ENCODE results near the gene HPS4. TPM values are rescaled to one million over a fixed set of nuclear protein-coding genes. Genes with fewer than 3 reads are reported as not detected.

Gene HPS4
- total RNA-seq, 1 donor from 2014 or later, result 43.2 TPM

DNA sequence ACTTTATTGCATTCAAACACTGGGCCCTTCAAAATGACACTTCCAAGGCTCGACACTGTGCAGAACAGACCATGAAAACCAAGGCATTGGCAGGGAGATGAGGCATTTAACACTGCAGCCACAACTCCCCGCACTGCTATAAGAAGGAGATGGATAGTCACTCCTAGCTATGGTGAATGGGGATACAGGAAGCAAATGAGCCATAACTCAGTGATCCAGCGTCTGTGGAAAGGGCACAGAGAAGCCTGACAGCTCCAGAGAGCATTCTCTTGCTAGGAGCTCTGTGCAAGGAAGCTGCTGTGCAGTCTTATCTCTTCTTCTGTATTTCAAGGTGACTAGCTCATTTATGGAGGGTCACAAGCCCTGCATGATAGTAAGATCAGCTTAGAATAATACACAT, 20.9 kb downstream of the HPS4 start:
- Mint-ChIP-seq H3K4me3 (ENCODE audit: low read depth) (no peak overlapping the region), H3K4me1 (ENCODE audit: low read depth) (no peaks in the 10 kb centered on the region), H3K36me3 (ENCODE audit: insufficient read depth) (peaks cover 4% of the 10 kb centered on the region), H3K27me3 (no peaks in the 10 kb centered on the region), H3K9me3 (ENCODE audit: low read depth) (no peaks in the 10 kb centered on the region), H3K27ac (no peak overlapping the region)
- no peak for DNase-seq (ENCODE audit: low spot score, unreplicated experiment)
- TF ChIP-seq, protein P1, sequence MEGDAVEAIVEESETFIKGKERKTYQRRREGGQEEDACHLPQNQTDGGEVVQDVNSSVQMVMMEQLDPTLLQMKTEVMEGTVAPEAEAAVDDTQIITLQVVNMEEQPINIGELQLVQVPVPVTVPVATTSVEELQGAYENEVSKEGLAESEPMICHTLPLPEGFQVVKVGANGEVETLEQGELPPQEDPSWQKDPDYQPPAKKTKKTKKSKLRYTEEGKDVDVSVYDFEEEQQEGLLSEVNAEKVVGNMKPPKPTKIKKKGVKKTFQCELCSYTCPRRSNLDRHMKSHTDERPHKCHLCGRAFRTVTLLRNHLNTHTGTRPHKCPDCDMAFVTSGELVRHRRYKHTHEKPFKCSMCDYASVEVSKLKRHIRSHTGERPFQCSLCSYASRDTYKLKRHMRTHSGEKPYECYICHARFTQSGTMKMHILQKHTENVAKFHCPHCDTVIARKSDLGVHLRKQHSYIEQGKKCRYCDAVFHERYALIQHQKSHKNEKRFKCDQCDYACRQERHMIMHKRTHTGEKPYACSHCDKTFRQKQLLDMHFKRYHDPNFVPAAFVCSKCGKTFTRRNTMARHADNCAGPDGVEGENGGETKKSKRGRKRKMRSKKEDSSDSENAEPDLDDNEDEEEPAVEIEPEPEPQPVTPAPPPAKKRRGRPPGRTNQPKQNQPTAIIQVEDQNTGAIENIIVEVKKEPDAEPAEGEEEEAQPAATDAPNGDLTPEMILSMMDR (IDR thresholded peaks at IDR 0.05; ENCODE audit: unreplicated experiment), result no peak

DNA sequence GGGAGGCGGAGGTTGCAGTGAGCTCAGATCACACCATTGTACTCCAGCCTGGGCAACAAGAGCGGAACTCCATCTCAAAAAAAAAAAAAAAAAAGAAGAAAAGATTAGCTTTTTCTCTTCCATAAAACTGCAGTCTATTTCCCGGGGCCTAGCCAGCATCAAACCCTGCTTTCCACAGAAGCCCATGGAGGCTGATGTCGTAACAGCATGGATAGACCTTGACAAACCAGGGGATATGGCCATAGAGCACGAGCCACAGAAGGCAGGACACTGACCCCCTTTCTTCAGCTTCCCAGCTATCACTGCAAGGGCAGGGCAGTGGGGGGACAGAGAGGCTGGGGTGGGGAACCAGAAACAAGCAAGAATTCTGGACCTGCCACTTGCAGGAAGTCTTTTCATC, 21.5 kb downstream of the HPS4 start:
- H3K36me3 Mint-ChIP-seq (ENCODE audit: insufficient read depth), result peaks cover 4% of the 10 kb centered on the region

DNA sequence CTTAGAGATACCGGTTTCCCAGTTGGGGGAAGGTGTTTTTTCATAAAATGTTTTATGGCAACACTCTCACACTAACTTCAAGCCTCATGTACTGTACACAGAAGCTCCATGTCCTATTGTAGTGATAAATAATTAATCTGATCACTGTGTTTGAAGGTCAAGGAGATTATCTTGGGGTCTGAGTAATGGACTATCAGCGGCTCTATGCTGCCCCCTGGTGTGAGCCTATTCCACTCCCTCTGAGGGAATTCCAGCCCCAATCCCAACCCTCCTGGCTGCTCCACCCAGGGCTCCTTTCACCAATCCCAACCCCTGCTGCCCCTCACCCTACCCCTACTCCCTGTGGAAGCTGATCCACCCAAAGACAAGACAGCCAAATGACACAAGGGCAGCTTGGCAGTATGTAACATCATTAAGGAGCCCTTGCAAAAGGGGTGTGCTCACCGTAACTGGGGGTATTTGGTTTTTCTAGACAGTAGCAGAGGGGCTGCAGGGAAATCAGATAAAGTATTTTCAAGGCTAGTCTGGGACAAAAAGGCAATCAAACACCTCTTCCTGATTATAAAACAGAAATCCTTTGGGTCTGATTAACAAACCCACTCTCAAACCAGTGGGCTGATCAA, 22.3 kb downstream of the HPS4 start:
- H3K4me1 Mint-ChIP-seq (ENCODE audit: low read depth), result no peaks in the 10 kb centered on the region
- H3K27ac Mint-ChIP-seq, result no peak overlapping the region
- H3K9me3 Mint-ChIP-seq (ENCODE audit: low read depth), result no peaks in the 10 kb centered on the region
- no peaks in the 10 kb centered on the region for H3K27me3 Mint-ChIP-seq
- H3K36me3 Mint-ChIP-seq (ENCODE audit: insufficient read depth), result peaks cover 4% of the 10 kb centered on the region
- TF ChIP-seq, protein P1 (IDR thresholded peaks at IDR 0.05; ENCODE audit: unreplicated experiment), result peak; percentile 91
- no peak overlapping the region for H3K4me3 Mint-ChIP-seq (ENCODE audit: low read depth)
- peak; percentile 62 for DNase-seq (ENCODE audit: low spot score, unreplicated experiment)

More for the DNA sequence above, 21.5 kb downstream of the HPS4 start:
- H3K27me3 Mint-ChIP-seq, result no peaks in the 10 kb centered on the region
- no peaks in the 10 kb centered on the region for H3K4me1 Mint-ChIP-seq (ENCODE audit: low read depth)
- no peaks in the 10 kb centered on the region for H3K9me3 Mint-ChIP-seq (ENCODE audit: low read depth)
- no peak overlapping the region for H3K27ac Mint-ChIP-seq
- H3K4me3 Mint-ChIP-seq (ENCODE audit: low read depth), result no peak overlapping the region
- TF ChIP-seq, protein P1 (IDR thresholded peaks at IDR 0.05; ENCODE audit: unreplicated experiment), result no peak
- DNase-seq (ENCODE audit: low spot score, unreplicated experiment), result no peak

DNA sequence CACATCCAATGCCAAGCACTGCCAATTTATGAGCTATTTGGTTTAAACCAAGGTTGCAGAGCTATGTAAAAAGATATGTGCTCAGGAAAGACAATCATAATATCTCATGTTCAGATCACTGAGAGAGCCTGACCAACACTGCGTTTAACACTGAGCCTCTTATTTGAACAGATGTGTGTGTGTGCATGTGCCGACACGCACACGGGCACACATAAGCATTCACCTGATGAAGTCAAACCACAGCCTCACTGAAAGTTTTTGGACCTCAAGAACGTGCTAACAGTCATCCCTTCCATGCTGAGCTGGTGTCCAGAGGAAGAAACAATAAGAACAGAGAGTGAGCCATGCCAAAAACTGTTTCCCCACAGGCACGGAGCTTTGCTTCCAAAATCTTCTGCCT, 23.4 kb downstream of the HPS4 start:
- H3K4me3 Mint-ChIP-seq (ENCODE audit: low read depth), result no peak overlapping the region
- no peak overlapping the region for H3K27ac Mint-ChIP-seq
- no peak for DNase-seq (ENCODE audit: low spot score, unreplicated experiment)
- TF ChIP-seq, protein P1 (IDR thresholded peaks at IDR 0.05; ENCODE audit: unreplicated experiment), result no peak
- H3K9me3 Mint-ChIP-seq (ENCODE audit: low read depth), result no peaks in the 10 kb centered on the region
- H3K4me1 Mint-ChIP-seq (ENCODE audit: low read depth), result no peaks in the 10 kb centered on the region
- no peaks in the 10 kb centered on the region for H3K27me3 Mint-ChIP-seq
- H3K36me3 Mint-ChIP-seq (ENCODE audit: insufficient read depth), result peaks cover 7% of the 10 kb centered on the region

DNA sequence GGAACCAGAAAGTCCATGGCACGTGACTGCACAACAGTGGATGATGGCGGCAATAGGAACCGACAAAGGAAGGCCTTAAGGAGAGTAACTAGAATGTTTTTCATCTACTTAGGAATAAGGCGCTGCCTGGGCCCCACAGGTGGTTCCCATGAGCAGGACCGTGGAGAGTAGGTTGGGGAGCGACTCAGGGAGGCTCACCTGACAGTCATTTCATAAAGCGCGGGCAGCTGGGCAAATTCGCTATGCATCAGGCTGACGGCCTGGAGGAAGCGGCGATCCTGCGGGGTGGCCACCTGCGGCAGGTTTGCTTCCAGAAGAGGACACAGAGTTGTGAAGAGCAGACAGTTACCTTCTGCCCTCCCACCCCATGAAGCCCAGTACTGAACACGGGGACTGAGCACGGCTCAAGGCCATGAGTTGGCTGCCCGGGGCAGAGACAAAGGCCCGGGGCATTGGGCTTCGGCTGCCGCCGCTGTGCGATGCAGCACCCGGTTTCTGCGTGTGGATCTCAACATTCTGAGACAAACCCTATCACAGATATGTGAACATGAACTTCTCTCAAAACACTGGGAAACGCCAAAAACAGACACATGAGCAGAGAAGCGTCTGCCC, 25.8 kb downstream of the HPS4 start:
- no peaks in the 10 kb centered on the region for H3K4me1 Mint-ChIP-seq (ENCODE audit: low read depth)
- H3K9me3 Mint-ChIP-seq (ENCODE audit: low read depth), result no peaks in the 10 kb centered on the region
- DNase-seq (ENCODE audit: low spot score, unreplicated experiment), result no peak
- H3K36me3 Mint-ChIP-seq (ENCODE audit: insufficient read depth), result peaks cover 8% of the 10 kb centered on the region
- no peaks in the 10 kb centered on the region for H3K27me3 Mint-ChIP-seq
- TF ChIP-seq, protein P1 (IDR thresholded peaks at IDR 0.05; ENCODE audit: unreplicated experiment), result no peak
- peak overlapping the region; percentile 52 for H3K27ac Mint-ChIP-seq
- H3K4me3 Mint-ChIP-seq (ENCODE audit: low read depth), result no peak overlapping the region
